GM12864 (cell line): ENCODE data around the gene LRRC56.

Source experiments
- DNase-seq: peaks from one replicate; pipeline ENCODE4 v3.0.0-alpha.2; 2011; ENCODE audit warnings: low read depth
- H3K4me3 ChIP-seq: 2 replicates; pipeline ENCODE4 v1.5.1; 2011; ENCODE audit warnings: mild to moderate bottlenecking, low read depth, low read length, control low read depth
- TF ChIP-seq, protein P1 (sequence below): IDR thresholded peaks from 2 replicates; pipeline ENCODE4 v1.5.1; 2011; ENCODE audit warnings: low read depth, mild to moderate bottlenecking, moderate library complexity, low read length, control low read depth, inconsistent platforms; ENCODE audit errors: missing control alignments

Gene LRRC56

DNA sequence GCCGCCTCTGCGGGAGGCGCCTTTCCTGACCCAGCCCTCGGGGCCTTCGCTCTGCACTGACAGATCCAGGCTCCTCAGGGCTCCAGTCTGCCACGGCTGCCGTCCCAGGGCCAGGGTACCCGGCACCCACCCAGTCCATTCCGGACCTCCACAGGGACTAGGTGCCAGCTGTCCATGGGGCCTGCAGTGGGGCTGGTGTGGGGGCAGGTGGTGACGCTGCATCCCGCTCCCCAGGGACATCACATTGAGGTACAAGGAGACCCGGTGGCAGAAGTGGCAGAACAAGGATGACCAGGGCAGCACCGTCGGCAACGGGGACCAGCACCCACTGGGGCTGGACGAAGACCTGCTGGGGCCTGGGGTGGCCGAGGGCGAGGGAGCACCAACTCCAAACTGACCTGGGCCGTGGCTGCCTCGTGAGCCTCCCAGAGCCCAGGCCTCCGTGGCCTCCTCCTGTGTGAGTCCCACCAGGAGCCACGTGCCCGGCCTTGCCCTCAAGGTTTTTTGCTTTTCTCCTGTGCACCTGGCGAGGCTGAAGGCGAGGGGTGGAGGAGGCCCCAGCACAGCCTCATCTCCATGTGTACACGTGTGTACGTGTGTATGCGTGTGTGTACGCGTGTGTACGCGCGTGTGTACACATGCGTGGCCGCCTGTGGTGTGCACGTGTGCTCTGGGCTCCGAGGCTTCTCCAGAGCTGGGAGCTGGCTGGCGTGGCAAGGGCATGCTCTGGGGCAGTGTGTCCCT, 47.0 kb upstream of the LRRC56 start:
- no peak for DNase-seq
- H3K4me3 ChIP-seq = no peak overlapping the region
- TF ChIP-seq, protein P1, sequence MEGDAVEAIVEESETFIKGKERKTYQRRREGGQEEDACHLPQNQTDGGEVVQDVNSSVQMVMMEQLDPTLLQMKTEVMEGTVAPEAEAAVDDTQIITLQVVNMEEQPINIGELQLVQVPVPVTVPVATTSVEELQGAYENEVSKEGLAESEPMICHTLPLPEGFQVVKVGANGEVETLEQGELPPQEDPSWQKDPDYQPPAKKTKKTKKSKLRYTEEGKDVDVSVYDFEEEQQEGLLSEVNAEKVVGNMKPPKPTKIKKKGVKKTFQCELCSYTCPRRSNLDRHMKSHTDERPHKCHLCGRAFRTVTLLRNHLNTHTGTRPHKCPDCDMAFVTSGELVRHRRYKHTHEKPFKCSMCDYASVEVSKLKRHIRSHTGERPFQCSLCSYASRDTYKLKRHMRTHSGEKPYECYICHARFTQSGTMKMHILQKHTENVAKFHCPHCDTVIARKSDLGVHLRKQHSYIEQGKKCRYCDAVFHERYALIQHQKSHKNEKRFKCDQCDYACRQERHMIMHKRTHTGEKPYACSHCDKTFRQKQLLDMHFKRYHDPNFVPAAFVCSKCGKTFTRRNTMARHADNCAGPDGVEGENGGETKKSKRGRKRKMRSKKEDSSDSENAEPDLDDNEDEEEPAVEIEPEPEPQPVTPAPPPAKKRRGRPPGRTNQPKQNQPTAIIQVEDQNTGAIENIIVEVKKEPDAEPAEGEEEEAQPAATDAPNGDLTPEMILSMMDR = no peak

DNA sequence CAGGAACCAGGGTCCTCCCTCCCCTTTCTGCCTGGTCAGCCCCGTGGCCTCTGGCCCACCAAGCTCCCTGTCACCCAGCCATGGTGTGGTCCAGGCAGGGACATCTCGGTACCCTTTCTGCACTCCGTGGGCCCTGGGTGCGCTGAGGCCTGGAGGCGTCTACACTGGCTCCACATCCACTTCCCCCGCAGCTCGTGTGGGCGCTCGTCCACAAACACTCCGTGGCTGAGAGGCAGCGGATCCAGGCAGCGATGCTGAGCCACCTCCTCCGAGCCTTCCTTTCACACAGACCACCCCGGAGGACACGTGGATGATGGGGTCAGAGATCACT, 46.4 kb upstream of the LRRC56 start:
- TF ChIP-seq, protein P1 = no peak
- H3K4me3 ChIP-seq = no peak overlapping the region
- no peak for DNase-seq

- TF ChIP-seq, protein P1 = no peak
- no peak overlapping the region for H3K4me3 ChIP-seq
- DNase-seq = no peak
Measured at GRCh38 chr11:491358-491757, 46.0 kb upstream of the LRRC56 start.

DNA sequence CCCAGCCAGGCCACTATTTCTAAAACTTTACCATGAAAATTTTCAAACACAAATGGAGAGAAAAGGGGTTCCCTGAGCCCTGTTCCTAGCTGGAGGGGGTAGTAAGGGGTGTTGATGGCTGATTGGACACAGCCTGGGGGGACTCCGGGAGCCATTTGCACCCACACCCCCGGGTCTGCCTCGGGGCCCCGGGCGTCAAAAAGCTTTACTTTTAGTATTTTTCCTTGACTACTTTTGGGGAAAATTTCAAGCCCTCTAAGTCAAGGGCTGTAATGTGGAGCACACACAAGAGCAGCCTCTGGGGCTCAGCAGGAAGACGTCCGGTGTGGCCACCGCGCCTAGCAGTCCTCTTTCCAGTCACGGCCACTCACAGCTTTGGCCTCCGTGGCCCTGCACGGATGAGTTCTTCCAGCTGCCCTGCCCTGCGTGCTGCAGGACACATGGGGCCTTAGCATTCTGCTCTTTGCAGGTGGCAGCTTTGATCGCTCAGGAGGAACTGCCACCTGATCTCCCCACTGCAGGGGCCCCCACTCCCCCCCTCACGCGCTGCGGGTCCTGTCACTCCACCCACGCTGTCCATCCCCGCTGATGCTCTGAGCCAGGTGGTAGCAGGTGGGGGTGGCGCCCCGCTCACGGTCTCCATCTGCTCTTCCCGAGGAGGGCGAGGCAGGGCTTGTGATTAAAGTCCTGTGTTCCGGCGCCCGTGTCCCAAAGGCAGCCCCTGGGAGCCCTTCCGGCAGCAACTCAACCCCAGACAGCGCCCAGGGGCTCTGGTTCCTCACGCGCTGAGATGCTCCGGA, 44.7 kb upstream of the LRRC56 start:
- no peak overlapping the region for H3K4me3 ChIP-seq
- no peak for DNase-seq
- TF ChIP-seq, protein P1 = no peak

DNA sequence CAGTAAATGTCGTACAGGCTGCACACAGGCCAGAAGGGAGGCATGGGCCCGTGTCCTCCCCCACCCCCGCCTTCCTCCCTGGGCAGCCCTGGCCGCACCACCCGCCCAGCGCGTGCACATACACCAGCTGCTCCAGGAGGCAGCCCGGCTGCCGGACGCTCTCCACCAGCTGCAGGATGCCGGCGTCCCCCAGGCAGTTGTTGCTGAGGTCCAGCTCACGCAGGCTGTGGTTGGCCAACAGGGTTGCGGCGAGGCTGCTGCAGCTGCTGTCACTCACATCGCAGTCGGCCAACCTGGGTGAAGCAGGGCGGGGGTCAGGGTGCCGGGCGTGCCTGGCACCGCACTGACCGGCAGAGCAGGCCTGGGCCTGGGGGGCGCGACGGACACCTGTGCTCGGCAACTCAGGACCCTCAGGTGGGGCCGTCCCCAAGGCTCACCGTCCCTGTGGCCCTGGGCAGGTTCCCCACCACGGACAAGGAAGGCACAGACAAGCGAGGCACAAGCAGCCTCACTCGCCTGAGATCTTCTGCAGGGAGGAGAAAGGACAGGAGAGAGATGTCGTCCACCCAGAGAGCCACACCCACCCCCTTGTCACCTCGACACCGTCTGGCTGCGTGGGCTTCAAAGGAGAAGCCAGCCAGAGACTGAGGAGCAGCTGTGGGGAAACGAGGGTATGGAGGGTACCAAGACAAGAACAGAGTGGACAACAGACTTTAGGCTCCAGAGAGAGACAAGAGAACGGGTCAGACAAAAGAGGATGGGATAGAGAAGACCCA, 42.4 kb upstream of the LRRC56 start:
- no peak overlapping the region for H3K4me3 ChIP-seq
- DNase-seq = no peak
- TF ChIP-seq, protein P1 = no peak

DNA sequence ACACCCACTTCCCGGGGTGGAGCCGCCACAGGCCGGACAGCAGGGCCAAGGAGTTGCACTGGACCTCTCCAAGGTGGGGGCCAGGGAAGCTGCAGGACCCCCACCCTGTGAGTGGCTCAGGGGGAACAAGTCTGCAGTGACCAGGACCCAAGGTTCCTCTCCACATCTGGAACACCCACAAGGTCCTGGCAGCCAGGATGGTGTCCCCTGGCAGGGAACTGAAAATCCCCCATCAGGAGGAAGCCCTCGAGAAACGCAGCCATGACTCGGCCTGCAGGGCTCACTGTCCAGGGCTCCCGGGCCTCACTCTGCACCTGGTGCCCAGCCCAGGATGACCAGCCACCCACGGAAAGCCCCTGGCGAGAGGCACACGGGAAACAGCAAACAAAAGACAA, 41.8 kb upstream of the LRRC56 start:
- no peak overlapping the region for H3K4me3 ChIP-seq
- TF ChIP-seq, protein P1 = no peak
- no peak for DNase-seq
